ENCODE measurements around the gene TTR.

DNA sequence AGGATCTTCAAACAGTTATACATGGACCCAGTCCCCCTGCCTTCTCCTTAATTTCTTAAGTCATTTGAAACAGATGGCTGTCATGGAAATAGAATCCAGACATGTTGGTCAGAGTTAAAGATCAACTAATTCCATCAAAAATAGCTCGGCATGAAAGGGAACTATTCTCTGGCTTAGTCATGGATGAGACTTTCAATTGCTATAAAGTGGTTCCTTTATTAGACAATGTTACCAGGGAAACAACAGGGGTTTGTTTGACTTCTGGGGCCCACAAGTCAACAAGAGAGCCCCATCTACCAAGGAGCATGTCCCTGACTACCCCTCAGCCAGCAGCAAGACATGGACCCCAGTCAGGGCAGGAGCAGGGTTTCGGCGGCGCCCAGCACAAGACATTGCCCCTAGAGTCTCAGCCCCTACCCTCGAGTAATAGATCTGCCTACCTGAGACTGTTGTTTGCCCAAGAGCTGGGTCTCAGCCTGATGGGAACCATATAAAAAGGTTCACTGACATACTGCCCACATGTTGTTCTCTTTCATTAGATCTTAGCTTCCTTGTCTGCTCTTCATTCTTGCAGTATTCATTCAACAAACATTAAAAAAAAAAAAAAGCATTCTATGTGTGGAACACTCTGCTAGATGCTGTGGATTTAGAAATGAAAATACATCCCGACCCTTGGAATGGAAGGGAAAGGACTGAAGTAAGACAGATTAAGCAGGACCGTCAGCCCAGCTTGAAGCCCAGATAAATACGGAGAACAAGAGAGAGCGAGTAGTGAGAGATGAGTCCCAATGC, 4.6 kb downstream of the TTR start:
- TF ChIP-seq POLR2A (IDR thresholded peaks at IDR 0.05) (no peak), CTCF (IDR thresholded peaks at IDR 0.05) (no peak)

Measured in Peyer's patch (tissue), 4 donors.